HCT116 (cell line): Measurements from ENCODE around the gene SLFN12. TPM values are rescaled to one million over a fixed set of nuclear protein-coding genes. Genes with fewer than 3 reads are reported as not detected.

Source experiments
- ATAC-seq: fragments of 200-7000 bp; cut with Tn5 transposase; 2 replicates; pipeline ENCODE4 v1.9.1; 2020; ENCODE audit warnings: mild to moderate bottlenecking, moderate library complexity
- BruUV-seq: library from RNA; stranded (reverse); fragments of 400-500 nt; replicated peaks from 2 replicates; lab custom pipeline; 2021; lab: Mats Ljungman, UMichigan
- CTCF ChIA-PET: fragments of 300-600 bp; sonication (Branson Sonifier 250); formaldehyde crosslinking; loops from one replicate; lab custom pipeline; 2021; ENCODE audit warnings: antibody characterized with exemption; lab: Charles Lee
- POLR2A ChIA-PET: fragments of 300-600, 350-600 bp; sonication (Branson Sonifier 250); formaldehyde crosslinking; loops from one replicate; lab custom pipeline; 2021; ENCODE audit warnings: antibody characterized with exemption; lab: Charles Lee
- RAD21 ChIA-PET, 2 experiments: fragments of 300-600 bp; sonication (Branson Sonifier 250); formaldehyde crosslinking; loops; one replicate each; lab custom pipeline; 2023; ENCODE audit warnings: low total read pairs in 2 of 2; ENCODE audit not compliant: uncharacterized antibody in 2 of 2, unreplicated experiment in 2 of 2, low non-redundant PET in 1 of 2; lab: Charles Lee
- DNase-seq: peaks from one replicate; pipeline ENCODE4 v3.0.0-alpha.2; 2010; ENCODE audit warnings: low read depth, low spot score
- H2AFZ ChIP-seq: fragments of 200-600 bp; shearing (Covaris generic), sonication (generic); 2 replicates; pipeline ENCODE4 v1.6.1; 2017; ENCODE audit warnings: low read depth, mixed run types, mixed read lengths, antibody characterized with exemption, low read length; ENCODE audit not compliant: poor library complexity, severe bottlenecking
- H3K27ac ChIP-seq: 2 replicates; pipeline ENCODE4 v1.5.1; 2012; ENCODE audit warnings: low read depth, low read length
- H3K27me3 ChIP-seq: fragments of 200-600 bp; sonication (generic); 2 replicates; pipeline ENCODE4 v1.6.1; 2016; ENCODE audit warnings: mixed run types, low read length, mixed read lengths; ENCODE audit not compliant: insufficient read depth
- H3K36me3 ChIP-seq, 2 experiments: fragments of 200-500 bp in 1 of 2; fragments of 200-600 bp in 1 of 2; sonication (Bioruptor generic) in 1 of 2; sonication (generic) in 1 of 2; 2 replicates each; pipeline versions ENCODE4 v1.5.1 to v1.6.1; 2014 to 2016; ENCODE audit warnings: low read length in 2 of 2, inconsistent platforms in 1 of 2, mixed read lengths in 1 of 2, mixed run types in 1 of 2; ENCODE audit not compliant: insufficient read depth in 2 of 2, control insufficient read depth in 1 of 2
- H3K4me1 ChIP-seq, 2 experiments: fragments of 200-600 bp in 1 of 2; sonication (generic) in 1 of 2; 2 replicates each; pipeline versions ENCODE4 v1.5.1 to v1.6.1; 2012 to 2017; ENCODE audit warnings: low read length in 2 of 2, inconsistent platforms in 1 of 2, mild to moderate bottlenecking in 1 of 2, mixed read lengths in 1 of 2, mixed run types in 1 of 2, moderate library complexity in 1 of 2; ENCODE audit not compliant: insufficient read depth in 2 of 2, control insufficient read depth in 1 of 2
- H3K4me2 ChIP-seq: fragments of 200-600 bp; sonication (generic); 2 replicates; pipeline ENCODE4 v1.6.1; 2017; ENCODE audit warnings: mixed run types, low read length, mixed read lengths
- H3K4me3 ChIP-seq, 2 experiments: fragments of 200-600 bp in 1 of 2; sonication (generic) in 1 of 2; replicated peaks in 1 of 2; 2 replicates each; pipeline ENCODE4 v1.5.1; 2011 to 2016; ENCODE audit warnings: low read length in 2 of 2, control low read depth in 1 of 2, low read depth in 1 of 2, mild to moderate bottlenecking in 1 of 2, mixed read lengths in 1 of 2, mixed run types in 1 of 2
- H3K79me2 ChIP-seq: fragments of 200-600 bp; sonication (generic); 2 replicates; pipeline ENCODE4 v1.6.1; 2017; ENCODE audit warnings: mild to moderate bottlenecking, mixed run types, low read length, moderate library complexity, mixed read lengths; ENCODE audit not compliant: insufficient read depth
- H3K9ac ChIP-seq: fragments of 200-600 bp; sonication (generic); 2 replicates; pipeline ENCODE4 v1.6.1; 2016; ENCODE audit warnings: low read length, mixed read lengths
- H3K9me2 ChIP-seq: fragments of 200-600 bp; sonication (generic), shearing (Covaris generic); 2 replicates; pipeline ENCODE4 v1.6.1; 2017; ENCODE audit warnings: mixed run types, mild to moderate bottlenecking, moderate library complexity; ENCODE audit not compliant: insufficient read depth
- H3K9me3 ChIP-seq, 2 experiments: fragments of 200-500 bp in 1 of 2; fragments of 200-600 bp in 1 of 2; sonication (Bioruptor generic) in 1 of 2; sonication (generic) in 1 of 2; 2 replicates each; pipeline ENCODE4 v1.6.1; 2014 to 2017; ENCODE audit warnings: low read length in 2 of 2, mixed read lengths in 2 of 2, inconsistent platforms in 1 of 2, low read depth in 1 of 2, mild to moderate bottlenecking in 1 of 2, mixed run types in 1 of 2, moderate library complexity in 1 of 2; ENCODE audit not compliant: control insufficient read depth in 1 of 2, insufficient read depth in 1 of 2
- H4K20me1 ChIP-seq: fragments of 200-600 bp; sonication (generic), shearing (Covaris generic); 2 replicates; pipeline ENCODE4 v1.6.1; 2017; ENCODE audit warnings: mixed run types, mild to moderate bottlenecking, moderate library complexity; ENCODE audit not compliant: insufficient read depth
- CTCF ChIP-seq, 3 experiments: fragments of 200-600 bp in 1 of 3; sonication (generic) in 1 of 3; IDR thresholded peaks in 2 of 3; conservative IDR thresholded peaks in 1 of 3; 2 replicates each; pipeline ENCODE4 v1.5.1; 2012 to 2017; ENCODE audit warnings: low read depth in 2 of 3, low read length in 2 of 3, antibody characterized with exemption in 1 of 3, borderline replicate concordance in 1 of 3, control low read depth in 1 of 3, mild to moderate bottlenecking in 1 of 3, mixed read lengths in 1 of 3, mixed run types in 1 of 3, moderate library complexity in 1 of 3; ENCODE audit not compliant: insufficient read depth in 1 of 3
- EGR1 ChIP-seq: IDR thresholded peaks from 2 replicates; pipeline ENCODE4 v1.6.1; 2012; ENCODE audit warnings: low read depth
- FOSL1 ChIP-seq: IDR thresholded peaks from 2 replicates; pipeline ENCODE4 v1.6.1; 2012; ENCODE audit warnings: low read depth
- POLR2A ChIP-seq: IDR thresholded peaks from 2 replicates; pipeline ENCODE4 v1.7.0; 2011; ENCODE audit warnings: borderline replicate concordance; ENCODE audit not compliant: insufficient read depth, insufficient read length; ENCODE audit errors: extremely low read depth
- RAD21 ChIP-seq: IDR thresholded peaks from 2 replicates; pipeline ENCODE4 v1.6.1; 2012; ENCODE audit warnings: low read depth, mild to moderate bottlenecking
- REST ChIP-seq: IDR thresholded peaks from 2 replicates; pipeline ENCODE4 v1.6.1; 2012; ENCODE audit warnings: low read depth
- intact Hi-C: fragments of 100-400 bp; cut with micrococcal nuclease; formaldehyde crosslinking; loops from 2 replicates; pipeline ENCODE4 v1.10.0; 2022
- total RNA-seq: library from RNA; stranded (reverse); gene quantifications from one replicate; pipeline ENCODE4 v1.2.1, GENCODE V29; 2021; ENCODE audit not compliant: unreplicated experiment

The SLFN12 gene
- total RNA-seq, 1 experiment from 2014 or later: not detected

GRCh38 chr17:35407531-35407930 lies 24.8 kb downstream of the SLFN12 start:
- intact Hi-C loops: no loop called here
- no peak overlapping the region for H3K9ac ChIP-seq
- ChIA-PET POLR2A (no interaction called here), RAD21 (no interaction called here), CTCF (no interaction called here)
- BruUV-seq: no TSS peak
- no peaks in the 10 kb centered on the region for H3K36me3 ChIP-seq
- H2AFZ ChIP-seq: no peak overlapping the region
- TF ChIP-seq EGR1: no peak
- TF ChIP-seq CTCF (IDR thresholded peaks at IDR 0.05 in 2 of 3, conservative IDR thresholded peaks at IDR 0.05 in 1 of 3; ENCODE audit: borderline replicate concordance in 1 of 3, insufficient read depth in 1 of 3, low read depth in 2 of 3, low read length in 2 of 3): no peak
- TF ChIP-seq FOSL1: no peak
- TF ChIP-seq RAD21: no peak
- no peak for TF ChIP-seq REST
- no peak for TF ChIP-seq POLR2A
- H3K79me2 ChIP-seq: no peaks in the 10 kb centered on the region
- ATAC-seq (no peak), DNase-seq (no peak)
- H3K27ac ChIP-seq: no peak overlapping the region
- H3K9me3 ChIP-seq: no peaks in the 10 kb centered on the region
- H3K4me1 ChIP-seq: no peaks in the 10 kb centered on the region
- no peaks in the 10 kb centered on the region for H4K20me1 ChIP-seq
- H3K4me3 ChIP-seq: no peak overlapping the region
- peaks cover 31% of the 10 kb centered on the region for H3K27me3 ChIP-seq
- no peaks in the 10 kb centered on the region for H3K9me2 ChIP-seq
- no peak overlapping the region for H3K4me2 ChIP-seq
